Testis (tissue), 2 donors: ENCODE results near the gene ARHGAP27.
"Not testable (repeated sequence)": the region's sequence is repeated elsewhere in the genome, so short reads cannot be mapped to it uniquely, and the experiment has no call there.

Experiments used
- POLR2A ChIP-seq: fragments of 450-650 bp; IDR thresholded peaks from one replicate; pipeline ENCODE4 v1.6.1; 2017; ENCODE audit warnings: antibody characterized with exemption, mild to moderate bottlenecking, moderate library complexity
- TF ChIP-seq, protein P1 (sequence below), 3 experiments: fragments of 450-650 bp in 2 of 3; fragments of 200-600 bp in 1 of 3; sonication (generic) in 1 of 3; IDR thresholded peaks; one replicate each; pipeline ENCODE4 v1.5.1; 2016 to 2019; ENCODE audit warnings: antibody characterized with exemption in 3 of 3, mild to moderate bottlenecking in 2 of 3, moderate library complexity in 1 of 3

DNA sequence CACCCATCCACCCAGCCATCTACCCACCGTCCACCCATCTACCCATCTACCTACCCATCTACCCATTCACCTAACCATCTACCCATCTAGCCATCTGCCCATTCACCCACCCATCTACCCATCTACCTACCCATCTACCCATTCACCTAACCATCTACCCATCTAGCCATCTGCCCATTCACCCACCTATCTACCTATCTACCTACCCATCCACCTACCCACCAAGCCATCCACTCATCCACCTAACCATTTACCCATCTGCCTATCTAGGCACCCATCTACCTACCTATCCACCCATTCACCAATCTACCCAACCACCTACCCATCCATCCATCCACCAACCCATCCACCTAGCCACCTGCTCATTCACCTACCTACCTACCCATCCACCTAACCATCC, 16.6 kb upstream of the ARHGAP27 start:
- TF ChIP-seq, protein P1, sequence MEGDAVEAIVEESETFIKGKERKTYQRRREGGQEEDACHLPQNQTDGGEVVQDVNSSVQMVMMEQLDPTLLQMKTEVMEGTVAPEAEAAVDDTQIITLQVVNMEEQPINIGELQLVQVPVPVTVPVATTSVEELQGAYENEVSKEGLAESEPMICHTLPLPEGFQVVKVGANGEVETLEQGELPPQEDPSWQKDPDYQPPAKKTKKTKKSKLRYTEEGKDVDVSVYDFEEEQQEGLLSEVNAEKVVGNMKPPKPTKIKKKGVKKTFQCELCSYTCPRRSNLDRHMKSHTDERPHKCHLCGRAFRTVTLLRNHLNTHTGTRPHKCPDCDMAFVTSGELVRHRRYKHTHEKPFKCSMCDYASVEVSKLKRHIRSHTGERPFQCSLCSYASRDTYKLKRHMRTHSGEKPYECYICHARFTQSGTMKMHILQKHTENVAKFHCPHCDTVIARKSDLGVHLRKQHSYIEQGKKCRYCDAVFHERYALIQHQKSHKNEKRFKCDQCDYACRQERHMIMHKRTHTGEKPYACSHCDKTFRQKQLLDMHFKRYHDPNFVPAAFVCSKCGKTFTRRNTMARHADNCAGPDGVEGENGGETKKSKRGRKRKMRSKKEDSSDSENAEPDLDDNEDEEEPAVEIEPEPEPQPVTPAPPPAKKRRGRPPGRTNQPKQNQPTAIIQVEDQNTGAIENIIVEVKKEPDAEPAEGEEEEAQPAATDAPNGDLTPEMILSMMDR (IDR thresholded peaks at IDR 0.05) = not testable (repeated sequence)
- not testable (repeated sequence) for TF ChIP-seq POLR2A
